ENCODE data around the gene RNU1-2.
"Not testable (repeated sequence)": the region's sequence is repeated elsewhere in the genome, so short reads cannot be mapped to it uniquely, and the experiment has no call there.

RNU1-2 gene

GRCh38 chr1:16927256-16927655 lies 31.5 kb downstream of the RNU1-2 start:
- no peak for DNase-seq

- DNase-seq, result no peak
These were observed 32.1 kb downstream of the RNU1-2 start for GRCh38 chr1:16927711-16928485.

- DNase-seq, result not testable (repeated sequence)
These were observed 33.6 kb downstream of the RNU1-2 start for GRCh38 chr1:16929146-16930041.

- DNase-seq, result not testable (repeated sequence)
These were observed 35.6 kb downstream of the RNU1-2 start for GRCh38 chr1:16931206-16931934.

- not testable (repeated sequence) for DNase-seq
These were observed 38.2 kb downstream of the RNU1-2 start for GRCh38 chr1:16933945-16934344.

GRCh38 chr1:16936580-16936979 lies 40.8 kb downstream of the RNU1-2 start:
- not testable (repeated sequence) for DNase-seq

- DNase-seq, result no peak
These were observed 42.9 kb downstream of the RNU1-2 start for GRCh38 chr1:16938351-16939321.

GRCh38 chr1:16939386-16940180 lies 43.8 kb downstream of the RNU1-2 start:
- DNase-seq, result not testable (repeated sequence)

GRCh38 chr1:16944038-16944437 lies 48.3 kb downstream of the RNU1-2 start:
- DNase-seq, result no peak

- not testable (repeated sequence) for DNase-seq
These were observed 49.7 kb downstream of the RNU1-2 start for GRCh38 chr1:16945512-16945911.

Measured in OCI-M1 (cell line).